GM12874 (cell line): ENCODE measurements around the gene SLC12A8.

Experiments used
- CTCF ChIP-seq: IDR thresholded peaks from 2 replicates; pipeline ENCODE4 v1.5.1; 2011; ENCODE audit warnings: low read depth, mild to moderate bottlenecking, control low read depth, low read length, moderate library complexity; ENCODE audit not compliant: insufficient read depth

SLC12A8 gene

DNA sequence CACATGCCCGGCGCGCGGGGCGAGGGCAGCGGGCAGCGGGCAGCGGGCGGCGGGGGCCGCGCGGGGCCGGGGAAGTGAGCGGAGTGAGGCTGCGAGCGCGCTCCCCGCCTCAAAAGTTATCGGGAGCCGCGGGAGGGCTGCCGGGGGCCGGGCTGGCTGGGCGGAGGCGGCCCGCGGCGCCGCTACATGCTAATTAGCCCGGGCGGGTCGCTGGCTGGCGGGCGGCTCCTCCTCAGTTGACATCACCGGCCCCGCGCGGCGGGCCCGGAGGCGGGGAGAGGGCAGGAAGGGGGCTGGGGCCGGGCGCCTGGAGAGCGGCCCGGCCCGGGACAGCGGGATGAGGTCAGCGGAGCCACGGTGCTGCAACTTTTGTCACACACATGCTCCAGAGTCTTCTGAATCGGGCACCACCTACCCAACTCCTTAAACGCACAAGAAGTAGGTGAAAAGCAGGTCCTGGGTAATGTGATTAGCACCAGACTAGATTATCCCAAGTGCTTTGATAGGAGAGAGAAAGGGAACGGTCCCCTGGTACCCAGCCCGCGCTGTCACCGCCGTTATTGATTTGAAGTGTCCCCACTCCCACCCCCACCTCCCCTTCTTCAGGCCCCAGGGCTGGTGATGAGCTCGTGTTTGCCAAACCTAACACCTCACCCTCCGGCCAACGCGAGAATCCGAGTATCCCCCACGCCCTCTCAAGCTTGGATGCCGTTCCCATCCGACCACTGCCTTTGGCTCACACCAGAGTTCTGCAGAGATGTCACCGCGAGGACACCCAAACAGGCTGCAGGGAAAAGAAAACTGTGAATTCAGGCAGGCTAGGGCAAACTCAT is 156.4 kb downstream of the SLC12A8 start, which contains the start of gene HEG1:
TSS of gene HEG1 (minus strand) at position 85 of the 833 bp plus-strand sequence. CDS start 107 bp downstream, outside the sequence.
- no peak for TF ChIP-seq CTCF

- TF ChIP-seq CTCF: no peak
These were observed 157.1 kb downstream of the SLC12A8 start for GRCh38 chr3:125055331-125055912.

GRCh38 chr3:125054449-125055329 is 157.9 kb downstream of the SLC12A8 start:
- no peak for TF ChIP-seq CTCF

GRCh38 chr3:125054062-125054448 is 158.5 kb downstream of the SLC12A8 start:
- no peak for TF ChIP-seq CTCF

DNA sequence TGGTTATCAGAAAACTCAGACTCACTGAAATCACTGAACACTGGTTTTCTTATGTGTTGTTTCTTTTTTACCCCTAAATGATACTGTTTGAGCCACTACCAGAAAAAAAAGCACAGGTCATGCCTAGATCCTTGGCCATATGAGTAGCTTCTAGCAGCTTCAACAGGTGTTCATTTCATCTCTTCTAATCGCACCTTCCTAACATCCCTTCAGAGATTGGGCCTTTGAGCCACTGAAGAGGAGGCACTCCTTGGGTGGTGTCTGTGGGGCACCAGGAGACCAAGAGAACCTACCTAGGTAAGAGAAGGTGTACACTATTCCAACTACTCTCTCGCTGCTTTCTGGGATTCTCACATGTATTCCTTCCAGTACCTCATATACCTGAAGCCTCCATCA is 159.2 kb downstream of the SLC12A8 start:
- no peak for TF ChIP-seq CTCF

- no peak for TF ChIP-seq CTCF
These were observed 159.8 kb downstream of the SLC12A8 start for GRCh38 chr3:125052624-125053303.
